Ectodermal cell (in vitro differentiated cells): Measurements from ENCODE around the gene BIRC5.

ENCODE experiments used
- H3K27ac ChIP-seq: 2 replicates; pipeline ENCODE4 v1.7.0; 2013; ENCODE audit warnings: mild to moderate bottlenecking, low read depth, low read length; ENCODE audit not compliant: insufficient read depth, poor library complexity, severe bottlenecking
- H3K27me3 ChIP-seq: 2 replicates; pipeline ENCODE4 v1.7.0; 2013; ENCODE audit warnings: mild to moderate bottlenecking, low read length; ENCODE audit not compliant: insufficient read depth, control insufficient read depth, poor library complexity, severe bottlenecking
- H3K36me3 ChIP-seq: one replicate; pipeline ENCODE4 v1.7.0; 2013; ENCODE audit warnings: low read length; ENCODE audit not compliant: control insufficient read depth, insufficient read depth
- H3K4me1 ChIP-seq: one replicate; pipeline ENCODE4 v1.7.0; 2013; ENCODE audit warnings: low read length; ENCODE audit not compliant: control insufficient read depth, insufficient read depth
- H3K4me3 ChIP-seq: 2 replicates; pipeline ENCODE4 v1.7.0; 2013; ENCODE audit warnings: low read depth, low read length, control low read depth; ENCODE audit not compliant: insufficient read depth
- H3K9me3 ChIP-seq: 2 replicates; pipeline ENCODE4 v1.7.0; 2013; ENCODE audit warnings: mild to moderate bottlenecking, low read length, moderate library complexity; ENCODE audit not compliant: control insufficient read depth
- WGBS, 2 experiments: methylation state at CpG; one replicate each; pipeline ENCODE4 v1.1.7; 2013; ENCODE audit warnings: missing lambda C conversion rate in 2 of 2; 5-methylcytosine and 5-hydroxymethylcytosine counted together

The BIRC5 gene

DNA sequence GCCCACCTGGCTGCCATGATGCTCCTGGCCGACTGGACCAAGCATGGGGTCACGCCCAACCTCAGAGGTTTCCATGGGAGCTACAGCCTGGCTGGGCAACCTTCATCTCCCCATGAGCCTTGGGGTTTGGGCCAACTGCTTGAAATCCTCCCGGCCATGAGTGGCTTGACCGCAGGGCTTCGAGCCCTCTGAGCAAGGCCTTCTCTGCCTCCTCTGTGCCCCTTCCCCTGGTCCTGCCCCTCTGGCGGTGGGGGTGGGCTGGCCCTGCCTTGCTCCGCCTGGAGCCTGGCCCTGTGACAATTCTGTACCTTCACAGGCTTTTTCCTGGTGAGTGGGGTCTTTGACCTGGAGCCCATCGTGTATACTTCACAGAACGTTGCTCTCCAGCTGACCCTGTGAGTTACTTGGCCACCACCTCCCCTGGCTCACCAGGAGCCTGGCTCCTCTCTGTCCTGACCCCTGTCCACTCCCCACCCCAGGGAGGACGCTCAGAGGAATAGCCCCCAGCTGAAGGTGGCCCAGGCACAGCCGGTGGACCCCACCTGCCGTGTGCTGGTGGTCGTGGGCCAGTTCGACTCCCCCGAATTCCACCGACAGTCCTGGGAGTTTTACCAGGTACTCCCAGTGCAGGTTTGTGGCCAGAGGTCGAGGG lies 8.8 kb upstream of the BIRC5 start:
- H3K9me3 ChIP-seq, result no peaks in the 10 kb centered on the region
- H3K27ac ChIP-seq, result no peak overlapping the region
- H3K4me1 ChIP-seq, result no peaks in the 10 kb centered on the region
- H3K27me3 ChIP-seq, result no peaks in the 10 kb centered on the region
- WGBS, 2 experiments, result 94 to 96% methylated on average over 17 of the region's 17 CpGs
- H3K36me3 ChIP-seq, result peaks cover 4% of the 10 kb centered on the region
- H3K4me3 ChIP-seq, result no peak overlapping the region

DNA sequence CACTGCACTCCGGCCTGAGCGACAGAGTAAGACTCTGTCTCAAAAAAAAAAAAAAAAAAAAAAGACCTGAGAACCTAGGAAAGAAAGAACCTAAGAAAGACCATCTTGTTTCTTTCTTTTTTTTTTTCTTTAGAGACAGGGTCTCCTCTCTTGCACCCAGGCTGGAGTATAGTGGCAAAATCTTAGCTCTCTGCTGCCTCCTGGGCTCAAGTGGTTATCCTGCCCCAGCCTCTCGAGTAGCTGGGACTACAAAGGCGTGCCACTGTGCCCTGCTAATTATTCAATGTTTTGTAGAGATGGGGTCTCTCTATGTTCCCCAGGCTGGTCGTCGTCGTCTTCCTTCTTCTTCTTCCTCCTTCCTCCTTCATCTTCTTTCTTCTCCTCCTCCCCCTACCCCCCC lies 7.8 kb upstream of the BIRC5 start:
- Histone ChIP-seq H3K4me3 (no peak overlapping the region), H3K4me1 (no peaks in the 10 kb centered on the region), H3K27ac (no peak overlapping the region), H3K27me3 (no peaks in the 10 kb centered on the region), H3K9me3 (no peaks in the 10 kb centered on the region), H3K36me3 (peaks cover 4% of the 10 kb centered on the region)
- WGBS, 2 experiments, result 75 to 80% methylated on average over 7 of the region's 7 CpGs

GRCh38 chr17:78208486-78208885 lies 5.6 kb upstream of the BIRC5 start:
- no peaks in the 10 kb centered on the region for H3K27me3 ChIP-seq
- no peak overlapping the region for H3K4me3 ChIP-seq
- no peaks in the 10 kb centered on the region for H3K36me3 ChIP-seq
- 95 to 98% methylated on average over 2 of the region's 3 CpGs for WGBS, 2 experiments
- H3K4me1 ChIP-seq, result no peaks in the 10 kb centered on the region
- no peak overlapping the region for H3K27ac ChIP-seq
- H3K9me3 ChIP-seq, result no peaks in the 10 kb centered on the region

DNA sequence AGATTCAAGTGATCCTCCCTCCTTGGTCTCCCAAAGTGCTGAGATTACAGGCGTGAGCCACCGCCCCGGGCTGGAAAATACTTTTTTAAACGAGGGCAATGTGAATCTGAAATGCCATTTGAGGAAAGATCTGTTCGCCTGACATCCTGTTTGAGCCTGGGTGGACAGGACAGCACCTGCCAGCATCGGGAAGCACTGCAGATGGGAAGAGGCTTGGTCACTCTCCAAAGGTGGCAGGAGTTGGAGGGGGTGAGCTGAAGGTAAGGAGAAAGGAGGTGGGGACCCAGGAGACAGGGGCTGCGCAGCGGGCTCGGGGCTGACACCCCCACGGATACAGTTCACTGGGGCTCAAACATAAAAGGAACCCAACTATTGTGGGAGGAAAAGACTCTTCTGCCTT lies 3.9 kb upstream of the BIRC5 start:
- H3K9me3 ChIP-seq, result no peaks in the 10 kb centered on the region
- H3K27ac ChIP-seq, result no peak overlapping the region
- H3K4me1 ChIP-seq, result peaks cover under 1% of the 10 kb centered on the region
- no peaks in the 10 kb centered on the region for H3K27me3 ChIP-seq
- H3K4me3 ChIP-seq, result no peak overlapping the region
- WGBS, 2 experiments, result 87 to 92% methylated on average over 10 of the region's 10 CpGs
- H3K36me3 ChIP-seq, result no peaks in the 10 kb centered on the region

DNA sequence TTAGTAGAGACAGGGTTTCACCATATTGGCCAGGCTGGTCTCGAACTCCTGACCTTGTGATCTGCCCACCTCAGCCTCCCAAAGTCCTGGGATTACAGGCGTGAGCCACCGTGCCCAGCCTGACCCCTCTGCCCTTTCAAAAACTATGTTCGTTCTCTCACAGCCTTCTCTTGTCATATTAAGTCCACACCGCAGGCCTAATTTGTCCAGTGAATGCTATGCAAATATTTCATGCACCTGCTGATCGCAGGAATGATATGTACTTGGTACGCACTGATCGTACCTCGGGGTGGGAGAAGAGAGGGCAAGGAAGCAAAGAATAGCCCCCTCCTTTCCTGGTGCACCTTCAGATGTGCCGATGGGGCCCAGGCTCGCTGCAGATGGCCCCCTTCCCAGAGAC lies 3.0 kb upstream of the BIRC5 start:
- Histone ChIP-seq H3K27me3 (no peaks in the 10 kb centered on the region), H3K27ac (no peak overlapping the region), H3K4me1 (peaks cover 9% of the 10 kb centered on the region), H3K9me3 (no peaks in the 10 kb centered on the region), H3K36me3 (no peaks in the 10 kb centered on the region), H3K4me3 (no peak overlapping the region)
- 89 to 93% methylated on average over 11 of the region's 11 CpGs for WGBS, 2 experiments

DNA sequence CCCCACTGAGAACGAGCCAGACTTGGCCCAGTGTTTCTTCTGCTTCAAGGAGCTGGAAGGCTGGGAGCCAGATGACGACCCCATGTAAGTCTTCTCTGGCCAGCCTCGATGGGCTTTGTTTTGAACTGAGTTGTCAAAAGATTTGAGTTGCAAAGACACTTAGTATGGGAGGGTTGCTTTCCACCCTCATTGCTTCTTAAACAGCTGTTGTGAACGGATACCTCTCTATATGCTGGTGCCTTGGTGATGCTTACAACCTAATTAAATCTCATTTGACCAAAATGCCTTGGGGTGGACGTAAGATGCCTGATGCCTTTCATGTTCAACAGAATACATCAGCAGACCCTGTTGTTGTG lies 631 bp downstream of the BIRC5 start:
- H3K4me1 ChIP-seq, result peaks cover 14% of the 10 kb centered on the region
- 15% methylated on average over 5 of the region's 5 CpGs for WGBS, 2 experiments
- H3K27ac ChIP-seq, result no peak overlapping the region
- H3K27me3 ChIP-seq, result no peaks in the 10 kb centered on the region
- H3K36me3 ChIP-seq, result peaks cover 13% of the 10 kb centered on the region
- H3K9me3 ChIP-seq, result no peaks in the 10 kb centered on the region
- peak overlapping the region; percentile 78 for H3K4me3 ChIP-seq

DNA sequence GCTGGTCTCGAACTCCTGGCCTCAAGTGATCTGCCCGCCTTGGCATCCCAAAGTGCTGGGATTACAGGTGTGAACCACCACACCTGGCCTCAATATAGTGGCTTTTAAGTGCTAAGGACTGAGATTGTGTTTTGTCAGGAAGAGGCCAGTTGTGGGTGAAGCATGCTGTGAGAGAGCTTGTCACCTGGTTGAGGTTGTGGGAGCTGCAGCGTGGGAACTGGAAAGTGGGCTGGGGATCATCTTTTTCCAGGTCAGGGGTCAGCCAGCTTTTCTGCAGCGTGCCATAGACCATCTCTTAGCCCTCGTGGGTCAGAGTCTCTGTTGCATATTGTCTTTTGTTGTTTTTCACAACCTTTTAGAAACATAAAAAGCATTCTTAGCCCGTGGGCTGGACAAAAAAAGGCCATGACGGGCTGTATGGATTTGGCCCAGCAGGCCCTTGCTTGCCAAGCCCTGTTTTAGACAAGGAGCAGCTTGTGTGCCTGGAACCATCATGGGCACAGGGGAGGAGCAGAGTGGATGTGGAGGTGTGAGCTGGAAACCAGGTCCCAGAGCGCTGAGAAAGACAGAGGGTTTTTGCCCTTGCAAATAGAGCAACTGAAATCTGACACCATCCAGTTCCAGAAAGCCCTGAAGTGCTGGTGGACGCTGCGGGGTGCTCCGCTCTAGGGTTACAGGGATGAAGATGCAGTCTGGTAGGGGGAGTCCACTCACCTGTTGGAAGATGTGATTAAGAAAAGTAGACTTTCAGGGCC lies 5.5 kb downstream of the BIRC5 start:
- Histone ChIP-seq H3K9me3 (no peaks in the 10 kb centered on the region), H3K4me3 (no peak overlapping the region), H3K36me3 (peaks cover 42% of the 10 kb centered on the region), H3K27me3 (no peaks in the 10 kb centered on the region), H3K27ac (no peak overlapping the region), H3K4me1 (peaks cover 15% of the 10 kb centered on the region)
- WGBS, 2 experiments, result 81 to 83% methylated on average over 11 of the region's 11 CpGs

DNA sequence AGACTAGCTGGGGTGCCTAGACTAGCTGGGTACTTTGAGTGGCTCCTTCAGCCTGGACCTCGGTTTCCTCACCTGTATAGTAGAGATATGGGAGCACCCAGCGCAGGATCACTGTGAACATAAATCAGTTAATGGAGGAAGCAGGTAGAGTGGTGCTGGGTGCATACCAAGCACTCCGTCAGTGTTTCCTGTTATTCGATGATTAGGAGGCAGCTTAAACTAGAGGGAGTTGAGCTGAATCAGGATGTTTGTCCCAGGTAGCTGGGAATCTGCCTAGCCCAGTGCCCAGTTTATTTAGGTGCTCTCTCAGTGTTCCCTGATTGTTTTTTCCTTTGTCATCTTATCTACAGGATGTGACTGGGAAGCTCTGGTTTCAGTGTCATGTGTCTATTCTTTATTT lies 9.0 kb downstream of the BIRC5 start:
- Histone ChIP-seq H3K27me3 (no peaks in the 10 kb centered on the region), H3K9me3 (no peaks in the 10 kb centered on the region), H3K36me3 (peaks cover 34% of the 10 kb centered on the region), H3K4me3 (no peak overlapping the region), H3K27ac (no peak overlapping the region), H3K4me1 (peaks cover 7% of the 10 kb centered on the region)
- 95 to 96% methylated on average over 4 of the region's 4 CpGs for WGBS, 2 experiments

DNA sequence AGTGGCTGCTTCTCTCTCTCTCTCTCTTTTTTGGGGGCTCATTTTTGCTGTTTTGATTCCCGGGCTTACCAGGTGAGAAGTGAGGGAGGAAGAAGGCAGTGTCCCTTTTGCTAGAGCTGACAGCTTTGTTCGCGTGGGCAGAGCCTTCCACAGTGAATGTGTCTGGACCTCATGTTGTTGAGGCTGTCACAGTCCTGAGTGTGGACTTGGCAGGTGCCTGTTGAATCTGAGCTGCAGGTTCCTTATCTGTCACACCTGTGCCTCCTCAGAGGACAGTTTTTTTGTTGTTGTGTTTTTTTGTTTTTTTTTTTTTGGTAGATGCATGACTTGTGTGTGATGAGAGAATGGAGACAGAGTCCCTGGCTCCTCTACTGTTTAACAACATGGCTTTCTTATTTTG lies 9.7 kb downstream of the BIRC5 start:
- H3K27me3 ChIP-seq, result no peaks in the 10 kb centered on the region
- 94% methylated on average over 3 of the region's 3 CpGs for WGBS, 2 experiments
- no peaks in the 10 kb centered on the region for H3K9me3 ChIP-seq
- H3K4me1 ChIP-seq, result peaks cover 7% of the 10 kb centered on the region
- H3K4me3 ChIP-seq, result no peak overlapping the region
- no peak overlapping the region for H3K27ac ChIP-seq
- peaks cover 33% of the 10 kb centered on the region for H3K36me3 ChIP-seq

DNA sequence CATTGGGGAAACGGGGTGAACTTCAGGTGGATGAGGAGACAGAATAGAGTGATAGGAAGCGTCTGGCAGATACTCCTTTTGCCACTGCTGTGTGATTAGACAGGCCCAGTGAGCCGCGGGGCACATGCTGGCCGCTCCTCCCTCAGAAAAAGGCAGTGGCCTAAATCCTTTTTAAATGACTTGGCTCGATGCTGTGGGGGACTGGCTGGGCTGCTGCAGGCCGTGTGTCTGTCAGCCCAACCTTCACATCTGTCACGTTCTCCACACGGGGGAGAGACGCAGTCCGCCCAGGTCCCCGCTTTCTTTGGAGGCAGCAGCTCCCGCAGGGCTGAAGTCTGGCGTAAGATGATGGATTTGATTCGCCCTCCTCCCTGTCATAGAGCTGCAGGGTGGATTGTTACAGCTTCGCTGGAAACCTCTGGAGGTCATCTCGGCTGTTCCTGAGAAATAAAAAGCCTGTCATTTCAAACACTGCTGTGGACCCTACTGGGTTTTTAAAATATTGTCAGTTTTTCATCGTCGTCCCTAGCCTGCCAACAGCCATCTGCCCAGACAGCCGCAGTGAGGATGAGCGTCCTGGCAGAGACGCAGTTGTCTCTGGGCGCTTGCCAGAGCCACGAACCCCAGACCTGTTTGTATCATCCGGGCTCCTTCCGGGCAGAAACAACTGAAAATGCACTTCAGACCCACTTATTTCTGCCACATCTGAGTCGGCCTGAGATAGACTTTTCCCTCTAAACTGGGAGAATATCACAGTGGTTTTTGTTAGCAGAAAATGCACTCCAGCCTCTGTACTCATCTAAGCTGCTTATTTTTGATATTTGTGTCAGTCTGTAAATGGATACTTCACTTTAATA lies 10.4 kb downstream of the BIRC5 start:
- Histone ChIP-seq H3K27me3 (no peaks in the 10 kb centered on the region), H3K27ac (no peak overlapping the region), H3K36me3 (peaks cover 29% of the 10 kb centered on the region), H3K9me3 (no peaks in the 10 kb centered on the region), H3K4me1 (peaks cover 4% of the 10 kb centered on the region), H3K4me3 (no peak overlapping the region)
- WGBS, 2 experiments, result 92 to 93% methylated on average over 27 of the region's 27 CpGs
